ENCODE measurements around the gene ARAP3.

ARAP3 gene

GRCh38 chr5:141697586-141697985, 15.6 kb upstream of the ARAP3 start:
- DNase-seq (ENCODE audit: low read depth) = no peak

DNA sequence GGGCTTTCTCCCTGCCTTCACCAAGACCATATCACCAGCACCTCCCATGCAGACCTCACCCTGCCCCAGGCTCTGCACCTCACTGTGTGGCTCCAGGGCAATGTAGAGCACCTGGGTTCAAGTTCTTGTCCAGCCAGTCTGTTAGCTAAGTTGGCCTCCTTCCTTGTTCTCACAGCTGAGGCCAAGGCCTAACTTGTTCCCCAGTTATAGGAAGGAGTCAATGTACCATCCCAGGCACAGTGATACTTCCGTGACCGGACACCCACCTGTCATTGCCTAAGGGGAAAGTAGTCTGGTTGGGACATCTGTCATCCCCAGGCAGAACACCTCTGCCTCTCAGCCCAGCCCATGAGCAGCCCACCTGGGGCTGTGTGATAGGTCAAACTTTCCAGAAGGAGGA, 14.4 kb upstream of the ARAP3 start:
- DNase-seq (ENCODE audit: low read depth) = no peak

DNA sequence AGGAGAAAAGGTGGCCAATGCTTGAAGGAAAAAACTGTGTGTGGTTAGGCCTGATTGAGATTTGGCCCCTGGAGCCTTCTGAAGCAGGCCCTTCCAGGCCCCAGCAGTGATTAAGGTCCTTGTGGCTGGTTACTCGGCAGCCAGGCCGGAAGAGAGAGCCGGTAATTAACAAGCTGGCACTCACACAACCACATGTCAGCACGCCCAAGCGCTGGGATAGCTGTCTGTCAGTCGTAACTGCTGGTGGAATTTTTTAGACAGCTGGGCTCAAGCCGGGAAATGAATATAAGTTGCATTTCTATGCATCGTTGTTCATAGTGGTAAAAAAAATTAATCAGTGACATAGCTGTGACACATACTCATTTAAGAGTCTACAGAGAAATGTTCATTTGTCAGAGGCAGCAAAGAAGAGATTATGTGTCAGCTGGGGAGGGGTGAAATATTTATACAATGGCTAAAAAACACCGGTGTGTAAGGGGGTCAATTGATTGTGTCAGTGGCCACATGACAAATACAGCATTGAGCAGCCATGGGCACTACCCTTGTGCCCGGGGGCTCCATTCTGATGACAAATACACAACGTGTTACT, 13.7 kb upstream of the ARAP3 start:
- DNase-seq (ENCODE audit: low read depth) = no peak

GRCh38 chr5:141694479-141694878, 12.4 kb upstream of the ARAP3 start:
- DNase-seq (ENCODE audit: low read depth) = no peak

GRCh38 chr5:141692919-141693725, 11.1 kb upstream of the ARAP3 start:
- DNase-seq (ENCODE audit: low read depth) = no peak

- no peak for DNase-seq (ENCODE audit: low read depth)
Measured at GRCh38 chr5:141692533-141692888, 10.5 kb upstream of the ARAP3 start.

GRCh38 chr5:141691867-141692532, 10.0 kb upstream of the ARAP3 start:
- peak; percentile 38 for DNase-seq (ENCODE audit: low read depth)

- DNase-seq (ENCODE audit: low read depth) = no peak
Measured at GRCh38 chr5:141691286-141691866, 9.3 kb upstream of the ARAP3 start.

GRCh38 chr5:141686648-141687416, 4.8 kb upstream of the ARAP3 start:
- DNase-seq (ENCODE audit: low read depth) = no peak

GRCh38 chr5:141685591-141685990, 3.6 kb upstream of the ARAP3 start:
- no peak for DNase-seq (ENCODE audit: low read depth)

DNA sequence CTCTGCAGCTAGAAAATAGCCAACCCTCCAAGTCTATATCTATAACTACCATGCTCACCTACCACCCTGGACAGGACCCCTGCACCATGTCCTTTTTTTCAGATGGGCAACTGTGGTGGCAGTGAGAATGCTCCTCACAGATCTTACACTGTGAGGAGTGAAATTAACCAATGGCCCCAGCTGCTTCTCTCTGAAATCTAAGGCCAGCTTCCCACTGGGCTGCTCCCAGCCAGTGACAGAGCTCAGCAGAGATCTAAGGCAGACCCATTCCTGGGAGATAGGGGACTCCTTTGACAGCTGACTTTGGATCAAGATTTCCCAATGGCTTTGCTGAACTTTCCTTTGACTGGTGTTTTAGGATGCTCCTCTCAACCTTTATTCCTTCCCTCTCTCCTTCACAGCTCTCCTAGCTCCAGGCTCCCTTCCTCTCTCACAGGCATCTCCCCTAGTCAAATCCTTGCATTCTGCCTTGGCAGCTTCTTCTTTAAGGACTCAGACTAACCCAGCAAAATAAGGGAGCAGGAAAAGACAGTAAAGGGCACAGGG, 1.6 kb upstream of the ARAP3 start:
- no peak for DNase-seq (ENCODE audit: low read depth)

- DNase-seq (ENCODE audit: low read depth) = no peak
Measured at GRCh38 chr5:141681295-141681694, 735 bp downstream of the ARAP3 start.

DNA sequence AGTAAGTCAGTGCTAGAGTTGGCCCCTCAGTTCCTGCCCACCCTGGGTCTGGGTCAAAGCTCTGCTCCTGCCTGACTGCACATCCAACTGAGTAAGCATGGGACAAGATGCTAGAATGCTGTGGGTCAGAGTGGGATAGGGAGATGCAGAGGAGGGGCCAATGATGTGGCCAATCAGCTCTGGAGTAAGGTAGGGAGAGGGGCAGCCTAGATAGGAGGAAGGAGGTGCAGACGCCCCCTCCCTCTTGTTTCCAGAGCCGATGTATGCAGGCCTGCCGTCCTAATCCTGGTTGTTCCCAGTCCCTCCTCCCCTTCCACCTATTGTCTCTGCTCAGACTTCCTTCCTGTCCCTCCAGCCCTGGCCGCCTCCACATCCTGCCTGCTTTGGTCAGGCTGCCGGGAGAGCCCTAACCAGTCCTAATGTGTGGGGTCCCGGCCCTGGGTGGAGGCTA, 1.3 kb downstream of the ARAP3 start:
- no peak for DNase-seq (ENCODE audit: low read depth)

GRCh38 chr5:141680178-141680577, 1.9 kb downstream of the ARAP3 start:
- no peak for DNase-seq (ENCODE audit: low read depth)

- DNase-seq (ENCODE audit: low read depth) = no peak
Measured at GRCh38 chr5:141677415-141677814, 4.6 kb downstream of the ARAP3 start.

DNA sequence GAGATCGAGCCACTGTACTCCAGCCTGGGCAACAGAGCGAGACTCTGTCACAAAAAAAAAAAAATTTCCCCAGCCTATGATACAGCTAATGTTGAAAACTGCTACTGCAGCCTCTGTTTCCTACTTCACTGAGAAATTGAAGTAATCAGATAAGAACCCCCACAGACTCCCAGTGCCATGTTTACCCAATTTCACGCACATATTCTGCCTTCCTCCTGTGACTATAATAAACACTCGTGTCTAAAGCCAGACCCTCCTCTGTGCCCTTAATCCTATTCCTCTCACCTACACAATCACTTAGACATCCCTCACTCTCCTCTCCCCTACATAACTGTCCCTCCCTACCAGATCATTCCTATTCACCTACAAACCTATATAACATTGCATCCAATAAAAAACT, 6.4 kb downstream of the ARAP3 start:
- DNase-seq (ENCODE audit: low read depth) = no peak

DNA sequence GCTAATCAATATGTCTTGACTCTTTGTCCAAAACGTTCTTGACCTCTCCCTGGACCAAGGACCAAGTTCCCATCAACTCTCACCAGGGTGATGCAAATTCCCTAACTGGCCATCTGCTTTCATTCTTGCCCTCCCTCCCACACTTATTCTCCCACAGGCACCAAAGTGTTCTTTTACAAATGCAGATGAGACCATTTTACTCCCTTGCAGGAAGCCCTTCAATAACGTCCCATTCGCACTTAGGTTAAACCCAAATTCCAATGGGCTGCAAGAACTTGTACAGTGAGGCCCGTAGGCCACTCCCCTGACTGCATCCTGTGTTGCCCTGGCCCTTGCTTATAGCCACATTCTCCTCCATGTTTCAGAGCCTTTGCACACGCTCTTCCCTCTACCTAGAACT, 7.3 kb downstream of the ARAP3 start:
- no peak for DNase-seq (ENCODE audit: low read depth)

DNA sequence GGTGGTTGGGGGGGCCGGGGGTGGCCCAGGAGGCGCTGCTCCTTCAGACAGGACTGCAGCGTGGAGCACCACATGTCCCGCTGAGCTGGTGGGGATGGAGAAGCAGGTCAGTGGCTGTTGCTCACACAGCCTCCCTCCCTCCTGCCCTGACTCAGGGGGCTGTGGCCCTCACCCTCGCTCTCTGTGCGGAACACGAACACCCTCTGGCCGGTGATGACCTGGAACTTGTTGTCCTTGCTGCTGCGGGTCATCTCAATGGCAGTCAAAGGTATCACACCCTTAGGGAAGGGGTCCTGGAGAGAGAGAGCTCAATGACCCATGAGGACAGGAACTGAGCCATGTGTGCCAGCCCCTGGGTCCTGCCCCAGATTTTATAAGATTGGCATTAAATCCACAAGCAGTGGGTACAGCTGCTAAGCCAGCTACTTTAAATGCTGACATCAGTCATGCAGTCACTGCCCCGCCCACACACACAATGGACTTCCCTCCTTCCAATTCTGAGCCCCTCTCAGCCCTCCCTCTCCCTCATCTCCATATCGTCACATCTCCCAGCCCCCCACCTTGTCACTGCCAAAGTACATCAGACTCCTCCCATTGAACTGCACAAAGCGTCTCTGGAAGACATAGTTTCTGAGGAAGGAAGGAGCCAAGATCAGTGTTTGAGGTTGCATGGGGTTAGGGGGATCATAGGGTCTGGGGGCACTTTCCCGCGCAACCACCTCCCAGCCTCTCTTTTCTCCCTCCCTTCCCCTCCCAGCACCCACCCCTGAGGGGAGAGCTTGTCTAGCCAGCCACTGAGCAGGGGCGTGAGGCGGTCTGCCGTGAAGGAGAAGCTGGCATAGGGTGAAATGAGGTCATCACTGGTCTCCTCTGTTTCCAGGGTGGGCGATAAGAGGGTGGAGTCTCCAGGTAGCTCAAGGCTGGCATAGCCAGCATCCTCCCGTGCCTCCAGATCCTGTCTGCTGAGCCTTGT, 8.9 kb downstream of the ARAP3 start:
- DNase-seq (ENCODE audit: low read depth) = no peak

DNA sequence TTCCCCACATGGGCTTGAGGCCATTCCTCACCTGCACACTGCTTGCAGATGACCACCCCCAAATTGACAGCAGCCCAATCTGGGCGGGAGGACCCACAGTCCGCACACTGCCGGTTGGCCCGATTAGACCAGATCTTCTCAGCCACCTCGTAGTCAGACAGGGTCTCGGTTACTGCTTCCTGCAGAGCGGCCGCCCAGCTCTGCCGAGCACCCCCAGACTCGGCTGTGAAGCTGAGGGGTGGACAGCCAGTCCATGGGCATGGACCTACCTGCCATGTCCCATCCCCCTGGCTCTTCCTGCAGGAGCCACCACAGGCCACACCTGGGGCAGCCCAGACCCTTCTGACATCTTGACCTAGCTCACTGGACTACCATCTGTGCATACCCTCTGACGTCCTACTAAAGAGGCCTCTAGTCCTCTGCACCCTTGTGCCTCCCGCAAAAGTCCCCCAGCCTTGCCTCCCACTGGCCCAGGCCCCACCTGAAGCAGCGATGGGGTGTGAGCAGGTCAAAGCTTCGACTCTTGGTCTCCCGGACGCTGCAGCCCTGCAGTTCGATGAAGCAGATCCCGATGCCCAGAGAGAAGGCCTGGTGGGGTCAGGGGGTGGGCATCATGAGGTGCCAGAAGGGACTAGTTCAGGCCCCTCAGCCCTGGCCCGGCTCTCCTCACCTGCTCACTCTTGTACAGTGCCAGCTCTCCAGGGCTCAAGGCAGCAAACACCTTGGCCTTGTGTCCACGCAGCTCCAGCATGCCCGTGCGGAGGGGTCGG, 9.8 kb downstream of the ARAP3 start:
- DNase-seq (ENCODE audit: low read depth) = no peak

DNA sequence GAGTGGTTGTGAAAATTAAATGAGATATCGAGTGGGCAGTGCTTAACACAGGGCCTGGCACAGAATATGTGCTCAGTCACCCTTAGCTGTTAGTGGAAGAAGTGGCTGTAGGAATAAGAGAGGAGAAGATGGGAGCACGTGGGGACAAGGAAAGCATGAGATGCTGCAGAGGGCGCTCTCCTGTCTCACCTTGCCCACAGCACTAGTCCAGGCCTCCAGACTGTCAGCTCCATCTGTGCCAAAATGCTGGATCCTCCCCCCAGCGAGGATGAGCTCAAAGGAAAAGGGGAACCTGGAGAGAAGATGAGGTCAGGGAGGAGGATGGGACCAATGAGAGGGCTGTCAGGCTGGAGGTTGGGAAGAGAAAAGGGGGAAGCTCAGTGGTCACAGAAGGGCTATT, 12.5 kb downstream of the ARAP3 start:
- DNase-seq (ENCODE audit: low read depth) = no peak
